PC-3 (cell line): Measurements from ENCODE around the gene TDRD1. TPM values are rescaled to one million over a fixed set of nuclear protein-coding genes. Genes with fewer than 3 reads are reported as not detected.
"Not testable (repeated sequence)": the region's sequence is repeated elsewhere in the genome, so short reads cannot be mapped to it uniquely, and the experiment has no call there.

ENCODE experiments used
- ATAC-seq: fragments of 200-7000 bp; cut with Tn5 transposase; 2 replicates; pipeline ENCODE4 v1.9.1; 2020; ENCODE audit warnings: mild to moderate bottlenecking, moderate library complexity
- BruUV-seq: library from RNA; stranded (reverse); fragments of 400-500 nt; replicated peaks from 2 replicates; lab custom pipeline; 2021; lab: Mats Ljungman, UMichigan
- CTCF ChIA-PET: fragments of 300-600 bp; sonication (Branson Sonifier 250); formaldehyde crosslinking; loops from one replicate; lab custom pipeline; 2022; ENCODE audit warnings: antibody characterized with exemption; lab: Charles Lee
- POLR2A ChIA-PET: fragments of 300-600 bp; sonication (Branson Sonifier 250); formaldehyde crosslinking; loops from one replicate; lab custom pipeline; 2022; ENCODE audit warnings: antibody characterized with exemption; ENCODE audit not compliant: unreplicated experiment; lab: Charles Lee
- DNase-seq: peaks from one replicate; pipeline ENCODE4 v3.0.0-alpha.2; 2015
- H2AFZ ChIP-seq: fragments of 300-600 bp; sonication (generic); 2 replicates; pipeline ENCODE4 v1.6.0; 2016; ENCODE audit warnings: antibody characterized with exemption, low read length
- H3F3A ChIP-seq: fragments of 300-600 bp; sonication (generic); one replicate; pipeline ENCODE4 v1.6.0; 2017; ENCODE audit warnings: antibody characterized with exemption, low read length, control low read depth, mild to moderate bottlenecking; ENCODE audit not compliant: unreplicated experiment
- H3K27ac ChIP-seq: fragments of 300-600 bp; sonication (generic); 2 replicates; pipeline ENCODE4 v1.5.1; 2016; ENCODE audit warnings: mild to moderate bottlenecking, low read length
- H3K27me3 ChIP-seq: fragments of 300-600 bp; sonication (generic); 2 replicates; pipeline ENCODE4 v1.6.1; 2016; ENCODE audit warnings: low read length, mixed read lengths
- H3K36me3 ChIP-seq: fragments of 300-600 bp; sonication (generic); 2 replicates; pipeline ENCODE4 v1.6.1; 2016; ENCODE audit warnings: low read depth, mixed run types, low read length, mixed read lengths
- H3K4me1 ChIP-seq: fragments of 300-600 bp; sonication (generic); 2 replicates; pipeline ENCODE4 v1.5.1; 2016; ENCODE audit warnings: low read length; ENCODE audit not compliant: insufficient read depth
- H3K4me2 ChIP-seq: fragments of 300-600 bp; sonication (generic); 2 replicates; pipeline ENCODE4 v1.6.0; 2016; ENCODE audit warnings: low read length
- H3K4me3 ChIP-seq: fragments of 300-600 bp; sonication (generic); 2 replicates; pipeline ENCODE4 v1.5.1; 2016; ENCODE audit warnings: mild to moderate bottlenecking, low read length, mixed read lengths
- H3K79me2 ChIP-seq: fragments of 300-600 bp; sonication (generic); 2 replicates; pipeline ENCODE4 v1.6.1; 2017; ENCODE audit warnings: low read length, mixed read lengths
- H3K9ac ChIP-seq: fragments of 300-600 bp; sonication (generic); 2 replicates; pipeline ENCODE4 v1.6.0; 2016; ENCODE audit warnings: mild to moderate bottlenecking, low read length
- H3K9me2 ChIP-seq: fragments of 300-600 bp; sonication (generic); replicated peaks from 2 replicates; pipeline ENCODE4 v1.6.1; 2016; ENCODE audit warnings: mixed run types, low read length, mixed read lengths
- H3K9me3 ChIP-seq: fragments of 300-600 bp; sonication (generic); 2 replicates; pipeline ENCODE4 v1.6.1; 2016; ENCODE audit warnings: low read length, mixed read lengths
- H4K20me1 ChIP-seq: fragments of 300-600 bp; sonication (generic); 2 replicates; pipeline ENCODE4 v1.6.1; 2016; ENCODE audit warnings: low read length, mixed read lengths
- CTCF ChIP-seq: fragments of 300-600 bp; sonication (generic); conservative IDR thresholded peaks from 2 replicates; pipeline ENCODE4 v1.5.1; 2017; ENCODE audit warnings: antibody characterized with exemption, low read depth, mild to moderate bottlenecking, low read length
- EZH2 ChIP-seq: fragments of 300-600 bp; sonication (generic); IDR thresholded peaks from one replicate; pipeline ENCODE4 v1.6.1; 2017; ENCODE audit warnings: antibody characterized with exemption, mild to moderate bottlenecking, low read length; ENCODE audit not compliant: unreplicated experiment
- EZH2phosphoT487 ChIP-seq: fragments of 300-600 bp; sonication (generic); IDR thresholded peaks from 2 replicates; pipeline ENCODE4 v1.6.1; 2018; ENCODE audit warnings: mild to moderate bottlenecking, antibody characterized with exemption, low read length, borderline replicate concordance
- intact Hi-C: fragments of 100-400 bp; cut with micrococcal nuclease; formaldehyde crosslinking; loops from 2 replicates; pipeline ENCODE4 v1.9.0; 2023
- total RNA-seq: library from RNA; depleted of rRNA; stranded (reverse); fragments of >200 nt; gene quantifications from 2 replicates; pipeline ENCODE4 v1.2.3, GENCODE V29; 2014

Gene TDRD1
- total RNA-seq, 1 experiment from 2014 or later, result not detected

DNA sequence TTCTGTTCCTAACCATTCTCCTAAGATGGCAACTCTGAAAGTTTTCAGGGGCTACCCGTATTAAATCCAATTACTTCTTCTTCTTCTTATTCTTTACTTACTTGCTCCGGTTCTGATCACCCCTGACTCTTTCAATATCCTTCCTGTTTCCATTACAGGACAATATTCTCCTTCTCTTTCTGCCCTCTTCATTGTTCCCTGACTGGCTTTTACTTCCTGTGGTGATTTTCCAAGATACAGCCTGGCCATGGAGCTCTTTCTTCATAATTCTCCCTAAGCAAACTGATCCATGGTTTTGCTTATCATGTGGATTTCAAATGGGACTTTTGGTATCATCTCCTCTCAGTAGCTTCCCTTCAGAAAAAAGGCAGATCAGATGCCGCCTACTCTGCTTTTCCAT lies 40.6 kb upstream of the TDRD1 start:
- H3K4me1 ChIP-seq, result no peaks in the 10 kb centered on the region
- intact Hi-C loops, result no loop called here
- no peak for TF ChIP-seq EZH2
- TF ChIP-seq EZH2phosphoT487, result no peak
- TF ChIP-seq CTCF, result no peak
- no peak overlapping the region for H3K9ac ChIP-seq
- no peaks in the 10 kb centered on the region for H3K9me2 ChIP-seq
- H3K9me3 ChIP-seq, result no peaks in the 10 kb centered on the region
- no peaks in the 10 kb centered on the region for H4K20me1 ChIP-seq
- no peaks in the 10 kb centered on the region for H3K79me2 ChIP-seq
- POLR2A ChIA-PET, result no interaction called here
- BruUV-seq, result no TSS peak
- no peak for ATAC-seq
- peaks cover 4% of the 10 kb centered on the region; the same call in 1 of the 2 replicates for H3K36me3 ChIP-seq
- H2AFZ ChIP-seq, result no peak overlapping the region
- CTCF ChIA-PET, result no interaction called here
- H3K27me3 ChIP-seq, result no peaks in the 10 kb centered on the region
- no peaks in the 10 kb centered on the region for H3F3A ChIP-seq
- H3K4me2 ChIP-seq, result no peak overlapping the region
- H3K4me3 ChIP-seq, result no peak overlapping the region
- DNase-seq, result no peak
- no peak overlapping the region for H3K27ac ChIP-seq

GRCh38 chr10:114140036-114140435 lies 39.1 kb upstream of the TDRD1 start:
- H3K79me2 ChIP-seq, result no peaks in the 10 kb centered on the region
- no peak overlapping the region for H3K27ac ChIP-seq
- DNase-seq (no peak), ATAC-seq (no peak)
- intact Hi-C loops, result no loop called here
- no peak for TF ChIP-seq CTCF
- no peak for TF ChIP-seq EZH2phosphoT487
- TF ChIP-seq EZH2, result no peak
- no peaks in the 10 kb centered on the region for H4K20me1 ChIP-seq
- no peak overlapping the region for H3K4me2 ChIP-seq
- no peaks in the 10 kb centered on the region for H3K27me3 ChIP-seq
- no peak overlapping the region for H3K4me3 ChIP-seq
- BruUV-seq, result no TSS peak
- ChIA-PET POLR2A (no interaction called here), CTCF (no interaction called here)
- no peak overlapping the region for H2AFZ ChIP-seq
- no peaks in the 10 kb centered on the region for H3K9me2 ChIP-seq
- H3K9ac ChIP-seq, result no peak overlapping the region
- H3F3A ChIP-seq, result no peaks in the 10 kb centered on the region
- no peaks in the 10 kb centered on the region for H3K9me3 ChIP-seq
- H3K4me1 ChIP-seq, result no peaks in the 10 kb centered on the region
- peaks cover 4% of the 10 kb centered on the region; the same call in 1 of the 2 replicates for H3K36me3 ChIP-seq

DNA sequence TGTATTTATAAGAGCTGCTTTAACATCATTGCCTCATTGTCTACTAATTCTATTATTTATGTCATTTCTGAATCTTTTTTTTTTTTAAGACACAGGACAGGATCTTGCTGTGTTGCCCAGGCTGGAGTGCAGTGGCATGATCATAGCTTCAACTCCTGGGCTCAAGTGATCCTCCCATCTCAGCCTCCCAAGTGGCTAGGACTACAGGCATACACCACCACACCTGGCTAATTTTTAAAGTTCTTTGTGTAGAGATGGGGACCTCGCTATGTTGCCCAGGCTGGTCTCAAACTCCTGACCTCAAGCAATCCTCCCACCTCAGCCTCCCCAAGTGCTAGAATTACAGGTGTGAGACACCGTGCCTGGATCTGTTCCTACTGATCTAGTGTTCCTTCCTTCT lies 38.3 kb upstream of the TDRD1 start:
- H3K4me2 ChIP-seq, H2AFZ ChIP-seq, H3K9ac ChIP-seq, ATAC-seq, H3K36me3 ChIP-seq, H3K27me3 ChIP-seq, intact Hi-C loops, H3K4me3 ChIP-seq, H4K20me1 ChIP-seq, CTCF ChIA-PET, BruUV-seq, POLR2A ChIA-PET, H3K9me2 ChIP-seq, H3K9me3 ChIP-seq, H3K4me1 ChIP-seq, H3K79me2 ChIP-seq, H3K27ac ChIP-seq, H3F3A ChIP-seq, DNase-seq: not testable (repeated sequence)
